ENCODE data around the gene BMP2.

DNA sequence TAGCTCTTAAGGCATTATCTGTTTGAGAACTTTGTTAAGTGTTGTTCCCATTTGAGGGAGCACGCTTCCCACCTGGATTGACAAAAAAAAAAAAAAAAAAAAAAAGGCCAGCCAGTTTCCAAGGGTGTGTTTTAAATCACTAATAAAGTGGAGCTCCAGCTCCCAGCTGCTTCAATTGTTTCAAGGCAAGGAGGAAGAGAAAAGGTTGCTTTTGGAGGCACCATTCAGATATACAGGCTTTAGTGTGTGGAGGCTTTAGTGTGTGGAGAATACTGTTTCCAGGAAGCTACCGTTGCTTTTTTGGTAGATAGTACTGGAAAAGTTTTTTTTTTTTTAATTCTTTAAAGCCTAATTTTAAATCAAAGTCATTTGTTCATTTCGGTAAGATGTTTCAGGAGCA lies 17.3 kb downstream of the BMP2 start:
- TF ChIP-seq, protein P1, sequence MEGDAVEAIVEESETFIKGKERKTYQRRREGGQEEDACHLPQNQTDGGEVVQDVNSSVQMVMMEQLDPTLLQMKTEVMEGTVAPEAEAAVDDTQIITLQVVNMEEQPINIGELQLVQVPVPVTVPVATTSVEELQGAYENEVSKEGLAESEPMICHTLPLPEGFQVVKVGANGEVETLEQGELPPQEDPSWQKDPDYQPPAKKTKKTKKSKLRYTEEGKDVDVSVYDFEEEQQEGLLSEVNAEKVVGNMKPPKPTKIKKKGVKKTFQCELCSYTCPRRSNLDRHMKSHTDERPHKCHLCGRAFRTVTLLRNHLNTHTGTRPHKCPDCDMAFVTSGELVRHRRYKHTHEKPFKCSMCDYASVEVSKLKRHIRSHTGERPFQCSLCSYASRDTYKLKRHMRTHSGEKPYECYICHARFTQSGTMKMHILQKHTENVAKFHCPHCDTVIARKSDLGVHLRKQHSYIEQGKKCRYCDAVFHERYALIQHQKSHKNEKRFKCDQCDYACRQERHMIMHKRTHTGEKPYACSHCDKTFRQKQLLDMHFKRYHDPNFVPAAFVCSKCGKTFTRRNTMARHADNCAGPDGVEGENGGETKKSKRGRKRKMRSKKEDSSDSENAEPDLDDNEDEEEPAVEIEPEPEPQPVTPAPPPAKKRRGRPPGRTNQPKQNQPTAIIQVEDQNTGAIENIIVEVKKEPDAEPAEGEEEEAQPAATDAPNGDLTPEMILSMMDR (IDR thresholded peaks at IDR 0.05), result no peak
- no peak for TF ChIP-seq POLR2A (IDR thresholded peaks at IDR 0.05)
